HG02840 (cell line): ENCODE results near the gene SORBS1.
A peak's percentile ranks its signal among the peaks of the same experiment; 100 is the strongest.

Source experiments
- ATAC-seq: cut with Tn5 transposase; IDR thresholded peaks from one replicate; pipeline ENCODE4 v1.9.1; 2021; ENCODE audit warnings: mild to moderate bottlenecking, moderate library complexity, moderate number of reproducible peaks; ENCODE audit not compliant: unreplicated experiment, low FRiP score

Gene SORBS1

GRCh38 chr10:95467162-95467599 lies 94.0 kb downstream of the SORBS1 start:
- no peak for ATAC-seq

GRCh38 chr10:95466436-95466835 lies 94.7 kb downstream of the SORBS1 start:
- ATAC-seq = no peak

- ATAC-seq = no peak
Measured at GRCh38 chr10:95464280-95464679, 96.9 kb downstream of the SORBS1 start.

- ATAC-seq = no peak
Measured at GRCh38 chr10:95462740-95463667, 98.2 kb downstream of the SORBS1 start.

- ATAC-seq = no peak
Measured at GRCh38 chr10:95461611-95462010, 99.6 kb downstream of the SORBS1 start.

- ATAC-seq = no peak
Measured at GRCh38 chr10:95459446-95460045, 101.6 kb downstream of the SORBS1 start.

- ATAC-seq = no peak
Measured at GRCh38 chr10:95458871-95459270, 102.3 kb downstream of the SORBS1 start.

GRCh38 chr10:95458014-95458413 lies 103.2 kb downstream of the SORBS1 start:
- no peak for ATAC-seq

- no peak for ATAC-seq
Measured at GRCh38 chr10:95457319-95457886, 103.8 kb downstream of the SORBS1 start.

GRCh38 chr10:95456516-95456915 lies 104.7 kb downstream of the SORBS1 start:
- ATAC-seq = no peak

GRCh38 chr10:95454940-95455339 lies 106.2 kb downstream of the SORBS1 start:
- ATAC-seq = no peak

GRCh38 chr10:95454356-95454755 lies 106.8 kb downstream of the SORBS1 start:
- ATAC-seq = no peak

GRCh38 chr10:95451568-95452524 lies 109.3 kb downstream of the SORBS1 start:
- no peak for ATAC-seq

GRCh38 chr10:95451150-95451549 lies 110.0 kb downstream of the SORBS1 start:
- no peak for ATAC-seq

- no peak for ATAC-seq
Measured at GRCh38 chr10:95450188-95450587, 111.0 kb downstream of the SORBS1 start.

- ATAC-seq = no peak
Measured at GRCh38 chr10:95447685-95448084, 113.5 kb downstream of the SORBS1 start.

- ATAC-seq = peak; percentile 68
Measured at GRCh38 chr10:95445837-95446486, 115.2 kb downstream of the SORBS1 start.

- no peak for ATAC-seq
Measured at GRCh38 chr10:95445223-95445836, 115.8 kb downstream of the SORBS1 start.

GRCh38 chr10:95444792-95445191 lies 116.4 kb downstream of the SORBS1 start:
- no peak for ATAC-seq
